ENCODE results near the gene AMDHD1. TPM values are rescaled to one million over a fixed set of nuclear protein-coding genes. Genes with fewer than 3 reads are reported as not detected.

Gene AMDHD1
- polyA plus RNA-seq, 1 experiment: 0.09 TPM

DNA sequence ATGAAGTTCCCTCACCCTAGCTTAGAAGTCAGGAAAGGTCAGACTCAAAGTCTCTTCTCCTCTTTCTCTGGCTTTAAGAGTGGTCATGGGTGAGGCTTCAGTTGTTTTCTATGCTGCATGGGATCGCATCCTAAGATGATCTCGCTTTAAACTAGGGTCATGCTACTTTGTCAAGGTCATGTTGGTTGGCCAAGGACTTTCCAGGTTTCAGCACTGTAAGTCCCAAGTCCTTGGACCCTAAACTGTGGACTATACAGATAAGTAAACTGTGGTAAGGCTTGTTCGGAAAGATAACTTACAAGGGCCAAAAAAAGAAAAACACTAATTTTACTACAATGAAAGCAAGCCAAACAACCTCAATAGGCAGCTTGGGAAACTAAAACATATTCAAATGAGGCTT, 35.6 kb downstream of the AMDHD1 start:
- CTCF ChIA-PET: interaction anchor here (0.8 to 1.0 kb wide), 2 partner anchors 20 to 21 kb away, joined by 3 to 4 read pairs; no protein-coding TSS in a partner anchor

DNA sequence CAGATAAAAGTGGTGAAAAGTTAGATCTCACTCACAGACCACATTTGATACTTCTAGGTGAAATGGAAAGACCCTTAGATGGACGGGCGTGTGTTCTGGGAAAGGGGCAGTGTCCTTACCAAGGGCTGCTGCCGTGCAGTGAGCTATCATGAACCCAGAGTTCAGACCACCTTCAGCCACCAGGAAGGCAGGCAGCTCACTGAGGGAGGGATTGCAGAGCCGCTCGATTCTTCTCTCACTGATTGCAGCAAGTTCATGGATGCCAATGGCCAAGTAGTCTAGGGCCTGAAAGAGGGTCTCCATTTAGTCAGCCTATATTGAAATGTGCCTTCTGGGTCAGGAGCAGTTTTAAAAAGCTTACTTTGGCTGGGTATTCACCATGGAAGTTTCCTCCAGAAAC, 37.3 kb downstream of the AMDHD1 start:
- POLR2A ChIA-PET: no interaction called here
- CTCF ChIA-PET: interaction anchor here (0.9 kb wide), 1 partner anchor 9 kb away, joined by 3 read pairs; no protein-coding TSS in a partner anchor
- H3K36me3 ChIP-seq (ENCODE audit: control insufficient read depth, insufficient read depth, low read length): no peaks in the 10 kb centered on the region
- H3K4me3 ChIP-seq (ENCODE audit: low read depth, low read length): no peak overlapping the region
- TF ChIP-seq, protein P1, sequence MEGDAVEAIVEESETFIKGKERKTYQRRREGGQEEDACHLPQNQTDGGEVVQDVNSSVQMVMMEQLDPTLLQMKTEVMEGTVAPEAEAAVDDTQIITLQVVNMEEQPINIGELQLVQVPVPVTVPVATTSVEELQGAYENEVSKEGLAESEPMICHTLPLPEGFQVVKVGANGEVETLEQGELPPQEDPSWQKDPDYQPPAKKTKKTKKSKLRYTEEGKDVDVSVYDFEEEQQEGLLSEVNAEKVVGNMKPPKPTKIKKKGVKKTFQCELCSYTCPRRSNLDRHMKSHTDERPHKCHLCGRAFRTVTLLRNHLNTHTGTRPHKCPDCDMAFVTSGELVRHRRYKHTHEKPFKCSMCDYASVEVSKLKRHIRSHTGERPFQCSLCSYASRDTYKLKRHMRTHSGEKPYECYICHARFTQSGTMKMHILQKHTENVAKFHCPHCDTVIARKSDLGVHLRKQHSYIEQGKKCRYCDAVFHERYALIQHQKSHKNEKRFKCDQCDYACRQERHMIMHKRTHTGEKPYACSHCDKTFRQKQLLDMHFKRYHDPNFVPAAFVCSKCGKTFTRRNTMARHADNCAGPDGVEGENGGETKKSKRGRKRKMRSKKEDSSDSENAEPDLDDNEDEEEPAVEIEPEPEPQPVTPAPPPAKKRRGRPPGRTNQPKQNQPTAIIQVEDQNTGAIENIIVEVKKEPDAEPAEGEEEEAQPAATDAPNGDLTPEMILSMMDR (IDR thresholded peaks at IDR 0.05; ENCODE audit: insufficient read depth, low read depth, low read length): no peak
- DNase-seq (ENCODE audit: low read depth): no peak
- no peaks in the 10 kb centered on the region for H3K27me3 ChIP-seq (ENCODE audit: control insufficient read depth, insufficient read depth, low read length)

More for the DNA sequence above, 35.6 kb downstream of the AMDHD1 start:
- Histone ChIP-seq H3K36me3 (ENCODE audit: control insufficient read depth, insufficient read depth, low read length) (no peaks in the 10 kb centered on the region), H3K4me3 (ENCODE audit: low read depth, low read length) (no peak overlapping the region), H3K27me3 (ENCODE audit: control insufficient read depth, insufficient read depth, low read length) (no peaks in the 10 kb centered on the region)
- POLR2A ChIA-PET: no interaction called here
- DNase-seq (ENCODE audit: low read depth): no peak
- TF ChIP-seq, protein P1 (IDR thresholded peaks at IDR 0.05; ENCODE audit: insufficient read depth, low read depth, low read length): no peak

DNA sequence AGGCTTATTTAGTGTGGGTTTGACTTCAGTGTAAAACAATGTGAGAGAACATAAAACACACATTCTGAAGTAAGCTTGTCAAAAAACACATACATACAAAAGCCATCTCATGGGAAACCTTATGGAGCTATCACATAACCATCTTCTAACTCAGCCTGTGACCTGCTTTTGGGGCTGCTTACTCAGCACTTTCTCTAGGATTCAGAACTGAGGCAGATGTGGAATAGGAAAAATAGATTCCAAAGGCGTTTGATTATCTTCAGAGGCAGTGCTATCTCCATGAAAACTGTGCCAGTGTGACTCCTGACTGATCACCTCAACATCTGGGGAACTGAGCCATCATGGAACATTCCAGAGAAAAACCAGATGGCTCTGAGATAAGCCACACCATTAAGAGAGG, 39.5 kb downstream of the AMDHD1 start:
- CTCF ChIA-PET: interaction anchor here (0.6 kb wide), 1 partner anchor 597 kb away, joined by 3 read pairs; no protein-coding TSS in a partner anchor

DNA sequence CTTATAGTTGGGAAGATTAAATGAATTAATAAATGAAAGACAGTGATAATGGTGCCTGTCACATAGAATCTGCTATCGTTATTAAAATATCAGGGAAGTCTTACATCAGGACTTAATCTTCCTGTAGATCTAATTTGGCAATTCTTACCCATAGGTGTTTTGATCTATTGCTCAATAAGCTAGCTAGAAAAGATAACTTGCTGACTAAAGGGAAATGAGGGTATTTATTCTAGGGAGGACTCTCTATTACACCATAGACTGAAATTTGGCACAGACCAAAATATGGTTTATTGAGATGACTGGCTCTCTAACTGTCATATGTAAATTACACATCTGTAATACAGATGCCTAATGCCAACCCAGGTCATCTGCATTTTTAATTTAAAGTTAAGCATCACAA, 41.6 kb downstream of the AMDHD1 start:
- H3K36me3 ChIP-seq (ENCODE audit: control insufficient read depth, insufficient read depth, low read length): no peaks in the 10 kb centered on the region
- TF ChIP-seq, protein P1 (IDR thresholded peaks at IDR 0.05; ENCODE audit: insufficient read depth, low read depth, low read length): no peak
- no peak overlapping the region for H3K4me3 ChIP-seq (ENCODE audit: low read depth, low read length)
- ChIA-PET POLR2A (no interaction called here), CTCF (no interaction called here)
- H3K27me3 ChIP-seq (ENCODE audit: control insufficient read depth, insufficient read depth, low read length): no peaks in the 10 kb centered on the region; the same call in 1 of the 2 replicates
- DNase-seq (ENCODE audit: low read depth): no peak

More for the DNA sequence above, 39.5 kb downstream of the AMDHD1 start:
- Histone ChIP-seq H3K4me3 (ENCODE audit: low read depth, low read length) (no peak overlapping the region), H3K36me3 (ENCODE audit: control insufficient read depth, insufficient read depth, low read length) (no peaks in the 10 kb centered on the region), H3K27me3 (ENCODE audit: control insufficient read depth, insufficient read depth, low read length) (no peaks in the 10 kb centered on the region)
- TF ChIP-seq, protein P1 (IDR thresholded peaks at IDR 0.05; ENCODE audit: insufficient read depth, low read depth, low read length): no peak
- POLR2A ChIA-PET: no interaction called here
- no peak for DNase-seq (ENCODE audit: low read depth)

GRCh38 chr12:95986635-95987570, 43.8 kb downstream of the AMDHD1 start:
- DNase-seq (ENCODE audit: low read depth): no peak
- no peak overlapping the region for H3K4me3 ChIP-seq (ENCODE audit: low read depth, low read length)
- no peaks in the 10 kb centered on the region for H3K36me3 ChIP-seq (ENCODE audit: control insufficient read depth, insufficient read depth, low read length)
- H3K27me3 ChIP-seq (ENCODE audit: control insufficient read depth, insufficient read depth, low read length): no peaks in the 10 kb centered on the region; the same call in 1 of the 2 replicates
- TF ChIP-seq, protein P1 (IDR thresholded peaks at IDR 0.05; ENCODE audit: insufficient read depth, low read depth, low read length): no peak
- ChIA-PET POLR2A (no interaction called here), CTCF (interaction anchor here (1.1 to 4.0 kb wide), 2 partner anchors 13 to 530 kb away, joined by 3 to 30 read pairs; no protein-coding TSS in a partner anchor)

All from BJ (cell line).